LNCaP clone FGC (cell line): ENCODE measurements around the gene VPS33A.

ENCODE experiments used
- DNase-seq: peaks from one replicate; pipeline ENCODE4 v3.0.0-alpha.2; 2011; ENCODE audit warnings: low read depth
- H3K4me3 ChIP-seq: 2 replicates; pipeline ENCODE4 v1.5.1; 2011; ENCODE audit warnings: mild to moderate bottlenecking, low read depth, low read length, control low read depth
- CTCF ChIP-seq: IDR thresholded peaks from 2 replicates; pipeline ENCODE4 v1.5.1; 2012; ENCODE audit warnings: mild to moderate bottlenecking; ENCODE audit not compliant: control insufficient read depth, insufficient read depth; ENCODE audit errors: extremely low read depth

Gene VPS33A

GRCh38 chr12:122189626-122190475 is 76.4 kb downstream of the VPS33A start:
- no peak for TF ChIP-seq CTCF
- DNase-seq: no peak

GRCh38 chr12:122187466-122187865 is 78.8 kb downstream of the VPS33A start:
- no peak for TF ChIP-seq CTCF
- H3K4me3 ChIP-seq: no peak overlapping the region
- DNase-seq: no peak

More at GRCh38 chr12:122189626-122190475, 76.4 kb downstream of the VPS33A start:
- H3K4me3 ChIP-seq: no peak overlapping the region

GRCh38 chr12:122185494-122186082 is 80.7 kb downstream of the VPS33A start:
- no peak overlapping the region for H3K4me3 ChIP-seq
- no peak for DNase-seq
- TF ChIP-seq CTCF: no peak

- no peak for DNase-seq
- no peak for TF ChIP-seq CTCF
- no peak overlapping the region for H3K4me3 ChIP-seq
Measured at GRCh38 chr12:122185079-122185478, 81.2 kb downstream of the VPS33A start.

GRCh38 chr12:122184517-122184916 is 81.8 kb downstream of the VPS33A start:
- TF ChIP-seq CTCF: no peak
- DNase-seq: no peak
- H3K4me3 ChIP-seq: no peak overlapping the region

GRCh38 chr12:122183588-122183940 is 82.7 kb downstream of the VPS33A start:
- DNase-seq: no peak
- H3K4me3 ChIP-seq: no peak overlapping the region
- TF ChIP-seq CTCF: no peak

- no peak within 1 kb of the TSS for H3K4me3 ChIP-seq
- no peak for DNase-seq
- no peak for TF ChIP-seq CTCF
Measured at GRCh38 chr12:122182887-122183587, 83.3 kb downstream of the VPS33A start, which contains the start of gene LRRC43. Gene LRRC43, plus strand, starts transcription at chr12:122183123. Its CDS starts 22 bp downstream, at chr12:122183145.
